Prostate gland (tissue), 2 donors: ENCODE results near the gene CUTC. TPM values are rescaled to one million over a fixed set of nuclear protein-coding genes. Genes with fewer than 3 reads are reported as not detected.

Experiments
- DNase-seq: peaks from one replicate; pipeline ENCODE4 v3.0.0-alpha.2; 2019; ENCODE audit warnings: low spot score
- H3K27ac ChIP-seq, 2 donors: fragments of 200-600 bp; sonication (generic); 2 replicates each; pipeline ENCODE4 v1.5.1; 2017 to 2019
- H3K27me3 ChIP-seq: fragments of 200-600 bp; sonication (generic); replicated peaks from 2 replicates; pipeline ENCODE4 v1.5.1; 2019; ENCODE audit not compliant: insufficient read depth
- H3K36me3 ChIP-seq, 2 donors: fragments of 200-600 bp; sonication (generic); 1 replicate in 1 of 2; 2 replicates in 1 of 2; pipeline versions ENCODE4 v1.5.1 to v1.8.1; 2017 to 2019
- H3K4me1 ChIP-seq: fragments of 200-600 bp; sonication (generic); replicated peaks from 2 replicates; pipeline ENCODE4 v1.5.1; 2019
- H3K4me3 ChIP-seq, 2 donors: fragments of 200-600 bp; sonication (generic); 2 replicates each; pipeline ENCODE4 v1.5.1; 2017 to 2019
- H3K9me3 ChIP-seq: fragments of 200-600 bp; sonication (generic); 2 replicates; pipeline ENCODE4 v1.5.1; 2017
- POLR2A ChIP-seq: fragments of 450-650 bp; IDR thresholded peaks from one replicate; pipeline ENCODE4 v1.6.1; 2016; ENCODE audit warnings: antibody characterized with exemption, mild to moderate bottlenecking
- POLR2AphosphoS5 ChIP-seq: sonication (generic); formaldehyde crosslinking; IDR thresholded peaks from one replicate; pipeline ENCODE4 v1.6.1; 2017; ENCODE audit warnings: antibody characterized with exemption
- WGBS: methylation state at CpG from one replicate; pipeline ENCODE4 v1.1.5; 2018; 5-methylcytosine and 5-hydroxymethylcytosine counted together
- intact Hi-C: fragments of 100-400 bp; cut with DNase I; formaldehyde crosslinking; loops from one replicate; pipeline ENCODE4 v1.14.2; 2022
- total RNA-seq, 2 donors: library from RNA; depleted of rRNA; stranded (reverse); fragments of >200 nt; gene quantifications; one replicate each; pipeline ENCODE4 v1.1.0, GENCODE V29; 2016
- TF ChIP-seq, protein P1 (sequence below), 4 experiments: fragments of 200-600 bp in 2 of 4; fragments of 450-650 bp in 2 of 4; sonication (generic) in 2 of 4; IDR thresholded peaks; 1 replicate in 3 of 4; 2 replicates in 1 of 4; pipeline ENCODE4 v1.5.1; 2016 to 2019; ENCODE audit warnings: antibody characterized with exemption in 4 of 4, mild to moderate bottlenecking in 2 of 4, moderate library complexity in 2 of 4

Gene CUTC
- total RNA-seq, 2 donors from 2014 or later, result 18.4 to 27.3 TPM

DNA sequence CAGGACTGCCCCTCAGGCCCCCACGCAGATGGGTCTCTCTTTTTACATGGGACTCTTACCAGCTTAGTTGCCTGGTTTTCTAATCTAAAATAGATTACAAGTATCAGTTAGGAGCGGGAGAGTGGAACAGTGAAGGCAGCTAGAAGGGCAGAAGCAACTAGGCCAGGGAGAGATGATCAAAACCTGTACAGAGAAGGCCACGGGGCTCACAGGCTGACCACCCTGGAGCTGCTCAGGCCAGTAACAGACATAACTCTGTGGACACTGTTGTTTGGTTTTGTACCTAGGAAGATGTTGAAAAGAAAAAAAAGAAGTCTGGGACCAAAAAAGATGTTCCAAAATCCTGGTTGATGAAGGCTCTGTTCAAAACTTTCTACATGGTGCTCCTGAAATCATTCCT, 66.9 kb downstream of the CUTC start:
- TF ChIP-seq POLR2AphosphoS5, result no peak
- no peak for TF ChIP-seq POLR2A
- TF ChIP-seq, protein P1, sequence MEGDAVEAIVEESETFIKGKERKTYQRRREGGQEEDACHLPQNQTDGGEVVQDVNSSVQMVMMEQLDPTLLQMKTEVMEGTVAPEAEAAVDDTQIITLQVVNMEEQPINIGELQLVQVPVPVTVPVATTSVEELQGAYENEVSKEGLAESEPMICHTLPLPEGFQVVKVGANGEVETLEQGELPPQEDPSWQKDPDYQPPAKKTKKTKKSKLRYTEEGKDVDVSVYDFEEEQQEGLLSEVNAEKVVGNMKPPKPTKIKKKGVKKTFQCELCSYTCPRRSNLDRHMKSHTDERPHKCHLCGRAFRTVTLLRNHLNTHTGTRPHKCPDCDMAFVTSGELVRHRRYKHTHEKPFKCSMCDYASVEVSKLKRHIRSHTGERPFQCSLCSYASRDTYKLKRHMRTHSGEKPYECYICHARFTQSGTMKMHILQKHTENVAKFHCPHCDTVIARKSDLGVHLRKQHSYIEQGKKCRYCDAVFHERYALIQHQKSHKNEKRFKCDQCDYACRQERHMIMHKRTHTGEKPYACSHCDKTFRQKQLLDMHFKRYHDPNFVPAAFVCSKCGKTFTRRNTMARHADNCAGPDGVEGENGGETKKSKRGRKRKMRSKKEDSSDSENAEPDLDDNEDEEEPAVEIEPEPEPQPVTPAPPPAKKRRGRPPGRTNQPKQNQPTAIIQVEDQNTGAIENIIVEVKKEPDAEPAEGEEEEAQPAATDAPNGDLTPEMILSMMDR (IDR thresholded peaks at IDR 0.05), result no peak
- Histone ChIP-seq H3K4me1 (no peaks in the 10 kb centered on the region), H3K9me3 (no peaks in the 10 kb centered on the region), H3K27ac (no peak overlapping the region), H3K4me3 (no peak overlapping the region), H3K27me3 (no peaks in the 10 kb centered on the region), H3K36me3 (no peaks in the 10 kb centered on the region)
- intact Hi-C loops, result no loop called here
- 98% methylated on average over 3 of the region's 3 CpGs for WGBS
- no peak for DNase-seq

DNA sequence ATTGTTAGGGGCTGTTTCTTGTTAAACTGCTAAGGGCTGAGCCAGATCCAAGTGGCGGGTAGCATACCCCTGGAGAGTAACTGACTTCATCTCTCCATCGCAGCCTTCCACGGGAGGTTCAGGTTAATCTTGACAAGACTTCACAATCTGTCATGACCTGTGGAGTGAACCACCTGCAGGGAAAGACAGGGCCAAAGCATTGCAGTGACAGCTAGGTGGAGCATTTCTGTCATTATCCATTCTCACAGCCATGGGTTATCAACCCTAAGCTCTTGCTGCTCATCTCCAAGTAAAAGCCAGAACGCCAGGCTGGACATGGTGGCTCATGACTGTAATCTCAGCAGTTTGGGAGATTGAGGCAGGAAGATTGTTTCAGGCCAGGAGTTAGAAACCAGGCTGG, 67.6 kb downstream of the CUTC start:
- Histone ChIP-seq H3K27me3 (no peaks in the 10 kb centered on the region), H3K9me3 (no peaks in the 10 kb centered on the region), H3K36me3 (no peaks in the 10 kb centered on the region), H3K4me1 (no peaks in the 10 kb centered on the region), H3K4me3 (no peak overlapping the region), H3K27ac (no peak overlapping the region)
- intact Hi-C loops, result no loop called here
- no peak for DNase-seq
- WGBS, result 91% methylated on average over 4 of the region's 4 CpGs
- TF ChIP-seq POLR2AphosphoS5, result no peak
- TF ChIP-seq, protein P1 (IDR thresholded peaks at IDR 0.05), result no peak
- TF ChIP-seq POLR2A, result no peak

DNA sequence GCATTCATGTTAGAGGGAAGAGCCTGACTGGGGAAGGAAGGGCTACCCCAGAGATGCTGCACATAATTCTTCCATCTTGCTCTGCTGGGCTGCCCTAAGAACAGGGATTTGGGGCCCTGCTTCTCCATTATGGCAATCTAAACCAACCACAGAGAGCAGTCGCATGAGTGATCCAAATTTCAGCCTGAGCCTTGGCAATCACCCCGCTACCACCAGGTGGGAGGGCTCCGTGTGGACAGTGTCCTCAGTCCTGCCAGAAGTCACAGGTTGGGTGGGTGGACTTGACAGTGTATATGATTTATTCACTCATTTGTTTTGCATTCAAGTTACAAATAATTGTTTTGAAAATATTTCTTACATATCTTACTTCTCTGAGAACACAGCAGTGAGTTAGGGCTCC, 72.4 kb downstream of the CUTC start:
- TF ChIP-seq, protein P1 (IDR thresholded peaks at IDR 0.05), result no peak
- TF ChIP-seq POLR2AphosphoS5 (no peak), POLR2A (no peak)
- DNase-seq, result no peak
- H3K36me3 ChIP-seq, result no peaks in the 10 kb centered on the region
- H3K4me1 ChIP-seq, result no peaks in the 10 kb centered on the region
- no peaks in the 10 kb centered on the region for H3K27me3 ChIP-seq
- no peak overlapping the region for H3K27ac ChIP-seq
- no peak overlapping the region for H3K4me3 ChIP-seq
- intact Hi-C loops, result no loop called here
- no peaks in the 10 kb centered on the region for H3K9me3 ChIP-seq
- 69% methylated on average over 3 of the region's 3 CpGs for WGBS

DNA sequence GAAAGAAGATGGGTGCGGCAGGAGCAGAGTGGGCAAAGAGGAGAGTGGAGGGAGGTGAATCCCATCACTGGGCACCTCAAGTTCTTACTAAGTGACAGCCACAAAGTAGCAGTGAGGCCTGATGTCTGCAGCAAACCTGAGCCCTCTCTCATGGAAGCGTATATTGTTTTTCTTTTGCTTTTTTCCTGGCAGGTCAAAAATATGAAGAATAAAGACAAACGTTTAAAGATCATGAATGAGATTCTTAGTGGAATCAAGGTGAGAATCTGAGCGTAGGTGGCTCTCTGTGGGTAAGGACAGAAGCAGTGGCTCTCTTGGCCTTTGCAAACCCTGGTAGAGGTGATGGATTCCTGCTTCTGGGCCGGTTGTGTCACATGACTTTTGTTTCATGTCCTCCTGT, 73.2 kb downstream of the CUTC start:
- Histone ChIP-seq H3K4me1 (peaks cover 4% of the 10 kb centered on the region), H3K27me3 (no peaks in the 10 kb centered on the region), H3K36me3 (no peaks in the 10 kb centered on the region), H3K9me3 (no peaks in the 10 kb centered on the region), H3K27ac (no peak overlapping the region), H3K4me3 (no peak overlapping the region)
- DNase-seq, result no peak
- WGBS, result 87% methylated on average over 5 of the region's 5 CpGs
- no peak for TF ChIP-seq POLR2AphosphoS5
- no peak for TF ChIP-seq POLR2A
- TF ChIP-seq, protein P1 (IDR thresholded peaks at IDR 0.05), result no peak
- intact Hi-C loops, result no loop called here

Other genes with a start within 250 kb of the CUTC start
- not detected for gene NKX2-3, start 199.3 kb upstream of the CUTC start, total RNA-seq
- 10 to 100 TPM; 16.0 to 50.6 TPM for gene SLC25A28, start 111.8 kb upstream of the CUTC start, total RNA-seq
- gene ENTPD7, start 72.7 kb upstream of the CUTC start, total RNA-seq, result 10 to 100 TPM in 1 of 2 donors, 1 to 10 TPM in 1; 8.1 to 17.4 TPM
- 10 to 100 TPM; 36.5 to 41.2 TPM for gene COX15, start 107 bp upstream of the CUTC start, total RNA-seq
- under 1 TPM; 0.14 to 0.74 TPM for gene ABCC2, start 50.4 kb downstream of the CUTC start, total RNA-seq